GM19467 (cell line): Measurements from ENCODE around the gene PELO.
"Not testable (repeated sequence)": the region's sequence is repeated elsewhere in the genome, so short reads cannot be mapped to it uniquely, and the experiment has no call there.

Experiments used
- ATAC-seq: cut with Tn5 transposase; IDR thresholded peaks from one replicate; pipeline ENCODE4 v1.9.1; 2021; ENCODE audit warnings: mild to moderate bottlenecking, moderate library complexity; ENCODE audit not compliant: unreplicated experiment

PELO gene

DNA sequence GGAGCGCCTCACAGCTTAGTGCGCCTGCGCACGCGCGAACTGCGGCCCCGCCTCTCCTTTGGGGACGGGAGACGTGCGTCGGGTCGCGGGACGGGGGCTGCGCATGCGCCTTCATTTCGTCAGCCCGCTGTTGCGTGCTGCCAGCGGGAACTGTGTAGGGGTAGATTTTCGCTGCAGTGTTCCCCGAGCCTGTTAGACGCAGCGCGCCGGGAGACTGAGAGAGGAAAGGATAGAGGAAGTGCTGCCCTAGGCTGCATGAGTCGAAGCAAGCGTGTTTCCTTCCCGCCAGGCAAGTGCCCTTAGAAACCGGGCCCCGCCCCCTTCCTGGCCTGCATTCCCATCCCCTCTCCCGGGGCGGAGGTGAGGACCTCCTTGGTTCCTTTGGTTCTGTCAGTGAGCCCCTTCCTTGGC lies 12.3 kb downstream of the PELO start:
- ATAC-seq = peak; percentile 86

- peak; percentile 31 for ATAC-seq
Measured at GRCh38 chr5:52800394-52801213, 12.9 kb downstream of the PELO start.

GRCh38 chr5:52801329-52801728 lies 13.6 kb downstream of the PELO start:
- no peak for ATAC-seq

DNA sequence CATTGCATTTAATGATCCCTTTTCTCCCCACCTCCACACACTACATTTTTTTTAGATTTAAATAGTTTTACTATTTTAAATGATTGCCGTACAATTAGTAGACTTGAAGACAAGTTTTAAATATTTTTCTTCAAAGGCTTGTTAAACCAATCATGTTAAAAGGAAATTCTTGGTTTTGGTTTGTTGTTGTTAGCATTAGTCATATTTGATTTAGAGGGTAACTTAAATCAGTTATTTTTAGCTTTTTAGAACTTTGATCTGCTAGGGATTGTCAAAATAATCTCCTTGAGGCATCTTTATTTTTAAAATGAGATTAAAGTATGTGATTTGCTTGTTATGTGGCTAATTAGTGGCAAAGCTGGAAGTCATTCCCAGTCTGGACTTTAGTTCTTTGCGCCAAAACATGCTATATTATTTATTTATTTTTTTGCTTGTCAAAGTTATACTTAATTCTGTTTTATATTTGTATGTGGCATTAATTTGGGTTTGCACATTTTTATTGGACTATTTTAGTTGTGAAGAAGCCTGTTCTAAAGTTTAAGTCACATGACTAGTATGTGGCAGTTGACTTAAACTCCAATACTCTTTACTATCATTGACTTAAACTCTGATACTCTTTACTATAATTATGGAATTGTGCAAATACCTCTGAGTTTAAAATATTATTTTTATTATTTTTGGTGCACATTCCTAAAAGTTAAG lies 14.7 kb downstream of the PELO start:
- ATAC-seq = no peak

- ATAC-seq = no peak
Measured at GRCh38 chr5:52802974-52803336, 15.2 kb downstream of the PELO start.

DNA sequence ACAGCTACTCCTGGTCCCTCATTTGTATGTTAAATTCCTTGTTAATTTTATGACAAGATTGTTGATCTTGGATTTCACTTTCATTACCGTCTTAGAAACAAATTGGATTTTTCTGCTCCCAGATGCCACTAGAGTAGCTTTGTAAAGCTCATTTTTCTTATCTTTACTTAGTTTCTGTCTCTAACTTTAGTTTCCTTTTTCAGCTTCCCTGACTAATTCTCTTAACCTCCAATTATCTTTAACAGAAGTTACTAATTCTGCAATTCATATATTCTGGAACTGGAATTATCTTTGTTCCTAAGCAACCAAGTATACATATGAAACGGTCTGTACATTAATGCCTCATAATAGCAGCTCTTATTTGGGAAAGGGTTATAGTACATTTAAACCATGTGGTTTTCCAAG lies 16.7 kb downstream of the PELO start:
- no peak for ATAC-seq

DNA sequence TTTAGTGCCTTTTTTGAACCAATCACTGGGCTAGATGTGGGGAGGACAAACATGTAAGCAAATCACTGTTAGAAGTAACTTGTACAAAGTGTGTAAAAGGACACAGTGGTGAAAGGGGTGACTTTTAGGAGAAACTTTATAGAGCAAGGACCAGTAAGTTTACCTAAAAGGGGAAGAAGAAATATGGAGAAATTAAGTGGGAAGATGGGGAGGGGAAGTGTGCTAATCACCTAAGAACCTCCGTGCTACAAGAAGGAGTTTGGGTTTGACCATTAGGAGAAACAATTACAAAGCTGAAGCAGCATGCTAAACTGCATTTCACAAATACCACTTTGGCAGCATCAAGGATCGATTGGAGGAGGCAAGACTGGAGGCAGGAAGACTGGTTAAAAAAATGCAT lies 17.3 kb downstream of the PELO start:
- ATAC-seq = no peak

DNA sequence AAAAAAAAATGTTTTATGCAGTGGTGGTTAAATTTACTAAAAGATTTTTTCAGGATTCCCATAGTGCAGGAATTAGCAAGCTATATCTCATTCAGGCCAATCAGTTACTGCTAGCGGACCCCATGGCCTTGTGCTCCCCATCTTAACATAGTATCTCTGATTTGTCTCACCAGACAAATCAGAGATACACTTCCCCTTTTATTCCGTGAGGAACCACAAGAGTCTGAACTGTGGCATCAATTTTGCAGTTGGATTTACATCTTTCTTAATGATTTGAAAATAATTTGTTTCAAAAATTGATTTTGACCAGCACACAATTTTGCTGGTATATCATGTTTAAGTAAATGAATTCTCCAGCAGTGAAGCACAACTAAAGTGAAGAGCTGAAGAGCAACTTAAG lies 17.9 kb downstream of the PELO start:
- no peak for ATAC-seq

DNA sequence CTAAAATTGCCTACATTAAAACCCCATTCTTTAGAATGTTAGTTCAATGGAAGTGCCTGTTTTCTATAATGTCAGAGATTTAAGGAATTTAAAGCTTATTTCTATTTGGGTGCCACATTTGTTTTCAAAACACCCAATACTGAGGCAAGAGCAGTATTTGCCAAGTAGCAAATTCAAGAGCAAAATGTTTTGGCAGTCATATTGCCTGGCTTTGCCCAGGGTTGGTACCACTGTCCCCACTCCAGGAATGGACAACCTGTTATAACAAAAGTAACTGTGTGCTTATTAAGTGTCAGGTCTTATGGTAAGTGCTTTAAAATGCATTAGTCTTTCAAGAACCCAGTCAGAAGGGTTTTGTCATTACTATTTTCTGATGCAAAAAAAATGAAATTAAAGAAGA lies 19.3 kb downstream of the PELO start:
- no peak for ATAC-seq

DNA sequence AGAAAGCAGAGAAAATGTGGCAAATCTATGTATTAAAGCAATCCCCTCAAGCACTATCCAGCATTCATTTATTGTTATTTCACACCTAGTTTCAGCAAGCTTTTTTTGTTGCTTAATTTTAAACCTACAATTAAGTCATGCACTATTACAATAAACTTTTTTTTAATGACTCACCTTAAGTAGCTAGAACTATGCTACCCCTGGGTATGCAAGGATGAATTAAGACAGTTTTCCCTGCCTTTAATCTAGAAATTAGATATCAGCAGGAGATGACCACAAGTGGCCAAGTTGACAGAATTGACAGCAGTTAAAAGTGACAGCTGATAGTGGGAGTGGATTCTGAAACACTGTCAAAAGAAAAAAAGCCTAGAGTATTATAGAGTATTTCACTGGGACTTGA lies 20.0 kb downstream of the PELO start:
- no peak for ATAC-seq

- no peak for ATAC-seq
Measured at GRCh38 chr5:52808316-52808901, 20.7 kb downstream of the PELO start.

GRCh38 chr5:52809884-52810283 lies 22.2 kb downstream of the PELO start:
- no peak for ATAC-seq

GRCh38 chr5:52810426-52810825 lies 22.7 kb downstream of the PELO start:
- ATAC-seq = no peak

DNA sequence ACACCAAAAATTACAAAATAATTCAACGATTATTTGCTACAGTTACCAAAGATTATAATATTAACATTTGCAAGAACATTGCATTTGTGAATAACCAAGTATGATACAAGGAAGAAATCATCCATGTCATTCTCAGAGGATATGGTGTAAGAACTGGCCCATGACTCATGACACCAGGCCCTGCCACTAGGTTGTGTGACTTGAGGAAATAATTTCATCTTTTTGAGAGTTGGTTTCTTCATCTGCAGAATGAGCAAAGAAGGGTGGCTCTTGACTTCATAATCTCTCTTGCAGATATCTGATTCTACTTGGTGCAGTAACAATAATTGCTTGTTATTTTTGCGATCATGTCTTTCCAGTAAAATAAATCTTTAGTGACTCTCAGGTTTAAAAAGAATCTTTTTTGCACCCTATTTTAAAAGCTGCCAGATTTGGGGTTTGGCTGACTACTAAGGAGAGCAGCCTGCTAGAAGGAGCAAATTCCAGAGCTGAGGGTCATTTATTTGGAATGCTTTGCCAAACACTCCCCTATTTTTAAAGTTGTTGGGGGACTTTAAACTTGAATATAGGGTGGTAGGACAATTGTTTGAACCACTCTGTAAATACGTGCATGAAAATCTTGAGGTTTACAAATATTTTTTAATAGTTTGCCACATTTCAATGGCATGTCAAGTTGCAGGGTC lies 23.5 kb downstream of the PELO start:
- no peak for ATAC-seq

DNA sequence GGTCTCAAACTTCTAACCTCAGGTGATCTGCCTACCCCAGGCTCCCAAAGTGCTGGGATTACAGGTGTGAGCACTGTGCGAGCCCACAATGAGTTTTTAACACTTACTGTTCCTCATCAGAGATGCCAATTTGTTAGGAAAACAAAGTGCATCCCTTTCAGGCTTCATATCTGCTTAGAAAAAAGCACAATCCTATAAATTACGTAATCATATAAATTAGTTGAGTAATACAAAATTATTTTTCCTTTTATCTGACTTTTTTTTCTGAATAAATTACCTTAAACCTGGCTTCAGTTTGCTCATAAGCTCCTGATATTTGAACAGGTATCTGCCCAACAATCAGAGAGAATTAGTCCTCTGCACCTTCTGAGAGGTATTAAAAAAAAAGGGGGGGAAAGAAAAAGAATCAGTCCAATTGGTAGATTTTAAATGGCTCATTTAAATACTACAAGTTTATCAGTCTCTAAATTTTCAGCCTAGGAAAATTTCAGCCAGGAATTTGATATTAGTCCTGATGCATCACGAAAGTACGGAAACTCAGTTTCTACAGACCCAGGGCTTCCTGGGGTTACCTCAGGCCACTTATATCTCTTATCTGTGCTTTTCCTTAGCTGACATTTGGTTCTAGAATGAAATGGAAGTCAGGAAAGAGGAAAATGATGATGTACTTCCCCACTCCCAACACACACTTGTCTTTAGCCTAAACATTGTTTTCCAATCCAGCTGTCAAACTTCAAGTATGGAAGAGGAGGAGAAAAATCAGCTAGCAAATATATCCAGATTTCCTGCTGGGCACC lies 26.8 kb downstream of the PELO start:
- ATAC-seq = no peak

- no peak for ATAC-seq
Measured at GRCh38 chr5:52817818-52818217, 30.1 kb downstream of the PELO start.

DNA sequence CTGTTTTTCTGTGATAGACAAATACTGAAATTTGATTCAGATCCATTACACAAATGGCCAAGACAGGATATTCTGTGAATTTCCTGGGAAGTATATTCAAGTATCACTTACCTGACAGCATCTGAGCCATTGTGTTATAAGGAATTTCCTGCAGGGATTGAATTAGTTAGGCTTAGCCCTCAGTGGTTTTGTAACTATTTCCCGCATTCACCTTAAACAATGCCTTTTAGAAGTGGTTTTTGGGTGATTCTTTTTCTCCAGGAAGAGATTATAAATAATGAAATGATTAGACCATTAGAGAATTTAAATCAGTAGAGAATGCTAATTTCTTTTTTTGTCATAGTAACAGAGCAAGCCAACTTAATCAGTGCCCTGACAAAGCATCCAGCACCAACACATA lies 30.6 kb downstream of the PELO start:
- ATAC-seq = no peak

DNA sequence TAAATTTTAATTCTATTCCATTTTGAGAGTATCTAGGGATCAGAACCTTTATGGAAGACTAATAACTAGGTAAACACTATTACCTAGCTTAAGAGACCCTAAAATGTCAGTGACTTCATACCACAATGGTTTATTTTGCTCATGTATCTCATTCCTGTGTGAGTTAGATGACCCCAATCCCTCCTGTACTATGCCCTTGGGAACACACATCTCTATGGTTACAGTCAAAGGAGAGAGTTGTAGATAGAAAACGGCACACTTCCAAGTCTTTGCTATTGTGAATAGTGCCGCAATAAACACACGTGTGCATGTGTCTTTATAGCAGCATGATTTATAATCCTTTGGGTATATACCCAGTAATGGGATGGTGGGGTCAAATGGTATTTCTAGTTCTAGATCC lies 31.1 kb downstream of the PELO start:
- ATAC-seq = not testable (repeated sequence)

DNA sequence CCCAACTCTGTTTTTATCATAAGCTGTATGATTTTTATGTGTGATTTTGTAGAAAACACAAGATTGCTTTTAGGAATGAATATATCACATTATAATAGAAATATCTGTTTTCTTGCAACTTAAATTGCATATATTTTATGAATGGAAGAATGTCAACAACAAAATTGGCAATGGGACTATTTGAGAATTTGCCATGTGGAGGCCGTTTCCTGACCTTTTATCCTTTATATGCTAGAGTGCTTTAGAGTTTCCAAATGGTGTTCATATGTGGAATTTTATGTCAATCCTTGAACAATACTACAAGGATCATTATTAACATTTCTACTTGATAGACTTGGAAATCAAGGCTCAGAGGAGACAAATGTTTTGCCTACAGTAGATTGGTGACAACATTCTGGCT lies 34.2 kb downstream of the PELO start:
- ATAC-seq = no peak

DNA sequence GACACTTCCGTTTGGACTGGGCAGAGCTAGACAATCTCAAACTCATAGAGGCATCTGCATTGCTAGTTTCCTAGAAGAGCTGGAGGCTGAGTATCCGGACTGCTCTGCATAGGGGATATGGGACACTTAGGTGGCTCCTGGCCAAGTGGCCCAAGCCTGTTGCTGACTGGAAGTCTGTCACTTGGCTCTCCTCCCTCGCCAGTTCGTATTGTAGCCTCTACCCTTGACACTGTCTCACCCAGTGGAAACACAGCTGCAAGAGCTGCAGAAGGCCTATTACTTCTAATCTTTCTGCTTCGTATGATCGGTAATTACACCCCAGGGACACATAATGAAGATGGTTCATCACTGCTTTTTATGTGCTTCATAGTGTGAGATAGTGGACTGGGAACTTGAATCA lies 34.7 kb downstream of the PELO start:
- no peak for ATAC-seq

- no peak for ATAC-seq
Measured at GRCh38 chr5:52824827-52825226, 37.1 kb downstream of the PELO start.
